K562 (cell line): Measurements from ENCODE around the gene SNX4. TPM values are rescaled to one million over a fixed set of nuclear protein-coding genes. Genes with fewer than 3 reads are reported as not detected.

Source experiments
- BACH1 ChIP-seq: fragments of 200-800 bp; sonication (Bioruptor generic); IDR thresholded peaks from 2 replicates; pipeline ENCODE4 v1.6.1; 2016; ENCODE audit warnings: missing genetic modification characterization, missing compliant biosample characterization
- BCOR ChIP-seq: fragments of 450-650 bp; IDR thresholded peaks from 2 replicates; pipeline ENCODE4 v1.6.1; 2016
- C11orf30 ChIP-seq: fragments of 450-650 bp; IDR thresholded peaks from 2 replicates; pipeline ENCODE4 v1.6.1; 2016; ENCODE audit warnings: low read depth, mild to moderate bottlenecking
- CHD1 ChIP-seq: fragments of 200-600 bp; sonication (generic); IDR thresholded peaks from one replicate; pipeline ENCODE4 v1.6.1; 2012; ENCODE audit warnings: mild to moderate bottlenecking, moderate library complexity, low read length, inconsistent platforms
- DPF2 ChIP-seq: fragments of 450-650 bp; IDR thresholded peaks from 2 replicates; pipeline ENCODE4 v1.6.1; 2016
- EHMT2 ChIP-seq: fragments of 450-650 bp; IDR thresholded peaks from 2 replicates; pipeline ENCODE4 v1.6.1; 2018; ENCODE audit warnings: antibody characterized with exemption
- EP300 ChIP-seq: IDR thresholded peaks from 2 replicates; pipeline ENCODE4 v1.6.1; 2012; ENCODE audit warnings: low read length, improper control_type of control experiment
- MAFF ChIP-seq: IDR thresholded peaks from 2 replicates; pipeline ENCODE4 v1.6.1; 2012; ENCODE audit warnings: low read length, improper control_type of control experiment
- MAFG ChIP-seq: fragments of 450-650 bp; conservative IDR thresholded peaks from 2 replicates; pipeline ENCODE4 v1.6.1; 2016; ENCODE audit warnings: missing genetic modification characterization, missing compliant biosample characterization
- MEIS2 ChIP-seq: fragments of 450-650 bp; IDR thresholded peaks from 2 replicates; pipeline ENCODE4 v1.6.1; 2014; ENCODE audit warnings: mild to moderate bottlenecking; ENCODE audit not compliant: partially characterized antibody
- PHF20 ChIP-seq: fragments of 450-650 bp; IDR thresholded peaks from 2 replicates; pipeline ENCODE4 v1.6.1; 2018; ENCODE audit not compliant: partially characterized antibody
- PPARD ChIP-seq: fragments of 250-450 bp; sonication (Bioruptor Pico); IDR thresholded peaks from 2 replicates; pipeline ENCODE4 v1.8.0; 2022; ENCODE audit warnings: inconsistent platforms, mild to moderate bottlenecking, moderate library complexity
- SMAD4 ChIP-seq: fragments of 250-450 bp; sonication (Bioruptor Pico); conservative IDR thresholded peaks from 2 replicates; pipeline ENCODE4 v1.8.0; 2021; ENCODE audit warnings: inconsistent platforms, mild to moderate bottlenecking, moderate library complexity
- SMARCA4 ChIP-seq: fragments of 450-650 bp; IDR thresholded peaks from 2 replicates; pipeline ENCODE4 v1.6.1; 2016
- SMARCE1 ChIP-seq: fragments of 450-650 bp; IDR thresholded peaks from 2 replicates; pipeline ENCODE4 v1.7.1; 2016; ENCODE audit warnings: mild to moderate bottlenecking
- SREBF2 ChIP-seq: sonication (generic); formaldehyde crosslinking; IDR thresholded peaks from 2 replicates; pipeline ENCODE4 v1.4.0; 2020; ENCODE audit warnings: mild to moderate bottlenecking, missing genetic modification reagents
- TAF7 ChIP-seq: fragments of 450-650 bp; IDR thresholded peaks from 2 replicates; pipeline ENCODE4 v1.6.1; 2016; ENCODE audit warnings: missing genetic modification characterization, missing compliant biosample characterization
- ZBTB17 ChIP-seq: fragments of 450-650 bp; formaldehyde crosslinking; IDR thresholded peaks from 2 replicates; pipeline ENCODE4 v1.4.0; 2020; ENCODE audit warnings: mild to moderate bottlenecking
- ZNF23 ChIP-seq: fragments of 250-450 bp; sonication (Bioruptor Pico); IDR thresholded peaks from 2 replicates; pipeline ENCODE4 v1.4.0; 2020; ENCODE audit warnings: mild to moderate bottlenecking
- ZNF408 ChIP-seq: fragments of 250-450 bp; sonication (Bioruptor Pico); IDR thresholded peaks from 2 replicates; pipeline ENCODE4 v1.4.0; 2020; ENCODE audit warnings: low read depth, mild to moderate bottlenecking, moderate library complexity
- ZNF644 ChIP-seq: fragments of 200-800 bp; sonication (Bioruptor generic); IDR thresholded peaks from 2 replicates; pipeline ENCODE4 v1.6.1; 2016; ENCODE audit warnings: low read depth, missing genetic modification characterization, missing compliant biosample characterization
- polyA plus RNA-seq, 8 experiments: library from polyadenylated mRNA; depleted of rRNA in 4 of 8; stranded (reverse) in 5 of 8; unstranded in 3 of 8; fragments of >200 nt; fragmentation: Nextera tagmentation in 2 of 8; fragmentation: Illumina TruSeq in 1 of 8; extraction: Ambion mirVana in 2 of 8; extraction: Trizol in 1 of 8; gene quantifications; 2 replicates each; pipeline versions ENCODE4 v1.2.1 to v1.2.3, GENCODE V29; 2011 to 2014; ENCODE audit warnings: inconsistent platforms in 1 of 8, missing spikeins in 1 of 8
- total RNA-seq, 7 experiments: library from RNA; depleted of rRNA in 6 of 7; stranded (reverse); fragments of >200 nt in 6 of 7; fragmentation: Illumina TruSeq in 2 of 7; extraction: Trizol in 2 of 7; gene quantifications; 2 replicates each; pipeline versions ENCODE4 v1.2.1 to v1.2.3, GENCODE V29; 2011 to 2021; ENCODE audit warnings: low replicate concordance in 1 of 7
- TF ChIP-seq, protein P1 (sequence below): fragments of 450-650 bp; IDR thresholded peaks from 2 replicates; pipeline ENCODE4 v1.6.1; 2016; ENCODE audit warnings: mild to moderate bottlenecking
- TF ChIP-seq, protein P2 (sequence below): fragments of 450-650 bp; IDR thresholded peaks from 2 replicates; pipeline ENCODE4 v1.7.0; 2016; ENCODE audit warnings: borderline replicate concordance
- TF ChIP-seq, protein P3 (sequence below): fragments of 450-650 bp; formaldehyde crosslinking; IDR thresholded peaks from 2 replicates; pipeline ENCODE4 v1.4.0; 2022; ENCODE audit warnings: missing genetic modification characterization
- TF ChIP-seq, protein P4 (sequence below): fragments of 450-650 bp; IDR thresholded peaks from 2 replicates; pipeline ENCODE4 v1.6.1; 2016; ENCODE audit warnings: low read depth, mild to moderate bottlenecking, moderate library complexity
- TF ChIP-seq, protein P5 (sequence below), 2 experiments: fragments of 250-450 bp in 1 of 2; fragments of 450-650 bp in 1 of 2; sonication (Bioruptor Pico) in 1 of 2; IDR thresholded peaks; 2 replicates each; pipeline versions ENCODE4 v1.6.1 to v1.8.0; 2016 to 2021; ENCODE audit warnings: mild to moderate bottlenecking in 2 of 2, moderate library complexity in 2 of 2, missing compliant biosample characterization in 1 of 2, missing genetic modification characterization in 1 of 2

Gene SNX4
- total and polyA plus RNA-seq, 9 of the 15 experiments (the other 6 are each of a cell fraction or from before 2014, with no cell fraction given) = 11.4 to 40.3 (median 30.0) TPM

DNA sequence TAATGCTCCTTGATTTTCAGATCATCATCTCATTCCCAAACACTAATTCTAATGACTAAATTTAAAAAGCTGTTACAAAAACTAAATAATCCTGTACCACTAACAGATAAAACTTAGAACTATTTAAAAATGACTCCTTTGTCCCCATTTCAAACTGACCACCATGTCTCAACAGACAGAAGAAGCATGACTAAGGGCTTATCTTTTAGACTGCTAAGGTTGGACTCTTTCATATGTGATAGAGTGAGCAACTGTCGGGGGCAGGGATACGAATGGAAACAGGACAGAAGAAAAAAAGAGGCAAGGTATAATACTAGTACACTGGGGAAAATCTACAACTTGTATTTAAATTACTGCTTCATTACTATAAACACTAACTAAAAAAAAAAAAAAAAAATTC, 23.3 kb downstream of the SNX4 start (continued):
- TF ChIP-seq, protein P1, sequence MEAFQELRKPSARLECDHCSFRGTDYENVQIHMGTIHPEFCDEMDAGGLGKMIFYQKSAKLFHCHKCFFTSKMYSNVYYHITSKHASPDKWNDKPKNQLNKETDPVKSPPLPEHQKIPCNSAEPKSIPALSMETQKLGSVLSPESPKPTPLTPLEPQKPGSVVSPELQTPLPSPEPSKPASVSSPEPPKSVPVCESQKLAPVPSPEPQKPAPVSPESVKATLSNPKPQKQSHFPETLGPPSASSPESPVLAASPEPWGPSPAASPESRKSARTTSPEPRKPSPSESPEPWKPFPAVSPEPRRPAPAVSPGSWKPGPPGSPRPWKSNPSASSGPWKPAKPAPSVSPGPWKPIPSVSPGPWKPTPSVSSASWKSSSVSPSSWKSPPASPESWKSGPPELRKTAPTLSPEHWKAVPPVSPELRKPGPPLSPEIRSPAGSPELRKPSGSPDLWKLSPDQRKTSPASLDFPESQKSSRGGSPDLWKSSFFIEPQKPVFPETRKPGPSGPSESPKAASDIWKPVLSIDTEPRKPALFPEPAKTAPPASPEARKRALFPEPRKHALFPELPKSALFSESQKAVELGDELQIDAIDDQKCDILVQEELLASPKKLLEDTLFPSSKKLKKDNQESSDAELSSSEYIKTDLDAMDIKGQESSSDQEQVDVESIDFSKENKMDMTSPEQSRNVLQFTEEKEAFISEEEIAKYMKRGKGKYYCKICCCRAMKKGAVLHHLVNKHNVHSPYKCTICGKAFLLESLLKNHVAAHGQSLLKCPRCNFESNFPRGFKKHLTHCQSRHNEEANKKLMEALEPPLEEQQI = peak; percentile 58; the same call in 1 of the 2 replicates
- TF ChIP-seq ZNF644 (no peak), MAFG (peak; percentile 46), MAFF (peak; percentile 29; the same call in 1 of the 2 replicates), ZNF408 (CRISPR knock-in tag) (no peak), SMARCA4 (peak; percentile 65; the same call in 1 of the 2 replicates), DPF2 (peak; percentile 66; the same call in 1 of the 2 replicates), ZNF23 (CRISPR knock-in tag) (no peak), CHD1 (no peak), PPARD (CRISPR knock-in tag) (no peak), SMARCE1 (peak; percentile 48; the same call in 1 of the 2 replicates), TAF7 (no peak), EHMT2 (peak; percentile 84), PHF20 (no peak), SREBF2 (CRISPR knock-in tag) (no peak), C11orf30 (peak; percentile 46; the same call in 1 of the 2 replicates), SMAD4 (CRISPR knock-in tag) (0 out of 2 replicates have a peak, but pooled peaks have one; percentile 35), BACH1 (tag) (no peak), ZBTB17 (no peak), MEIS2 (peak; percentile 5), BCOR (no peak), EP300 (peak; percentile 46; the same call in 1 of the 2 replicates)
- TF ChIP-seq, protein P2, sequence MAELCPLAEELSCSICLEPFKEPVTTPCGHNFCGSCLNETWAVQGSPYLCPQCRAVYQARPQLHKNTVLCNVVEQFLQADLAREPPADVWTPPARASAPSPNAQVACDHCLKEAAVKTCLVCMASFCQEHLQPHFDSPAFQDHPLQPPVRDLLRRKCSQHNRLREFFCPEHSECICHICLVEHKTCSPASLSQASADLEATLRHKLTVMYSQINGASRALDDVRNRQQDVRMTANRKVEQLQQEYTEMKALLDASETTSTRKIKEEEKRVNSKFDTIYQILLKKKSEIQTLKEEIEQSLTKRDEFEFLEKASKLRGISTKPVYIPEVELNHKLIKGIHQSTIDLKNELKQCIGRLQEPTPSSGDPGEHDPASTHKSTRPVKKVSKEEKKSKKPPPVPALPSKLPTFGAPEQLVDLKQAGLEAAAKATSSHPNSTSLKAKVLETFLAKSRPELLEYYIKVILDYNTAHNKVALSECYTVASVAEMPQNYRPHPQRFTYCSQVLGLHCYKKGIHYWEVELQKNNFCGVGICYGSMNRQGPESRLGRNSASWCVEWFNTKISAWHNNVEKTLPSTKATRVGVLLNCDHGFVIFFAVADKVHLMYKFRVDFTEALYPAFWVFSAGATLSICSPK = no peak
- TF ChIP-seq, protein P3, sequence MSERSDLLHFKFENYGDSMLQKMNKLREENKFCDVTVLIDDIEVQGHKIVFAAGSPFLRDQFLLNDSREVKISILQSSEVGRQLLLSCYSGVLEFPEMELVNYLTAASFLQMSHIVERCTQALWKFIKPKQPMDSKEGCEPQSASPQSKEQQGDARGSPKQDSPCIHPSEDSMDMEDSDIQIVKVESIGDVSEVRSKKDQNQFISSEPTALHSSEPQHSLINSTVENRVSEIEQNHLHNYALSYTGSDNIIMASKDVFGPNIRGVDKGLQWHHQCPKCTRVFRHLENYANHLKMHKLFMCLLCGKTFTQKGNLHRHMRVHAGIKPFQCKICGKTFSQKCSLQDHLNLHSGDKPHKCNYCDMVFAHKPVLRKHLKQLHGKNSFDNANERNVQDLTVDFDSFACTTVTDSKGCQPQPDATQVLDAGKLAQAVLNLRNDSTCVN = no peak
- TF ChIP-seq, protein P4, sequence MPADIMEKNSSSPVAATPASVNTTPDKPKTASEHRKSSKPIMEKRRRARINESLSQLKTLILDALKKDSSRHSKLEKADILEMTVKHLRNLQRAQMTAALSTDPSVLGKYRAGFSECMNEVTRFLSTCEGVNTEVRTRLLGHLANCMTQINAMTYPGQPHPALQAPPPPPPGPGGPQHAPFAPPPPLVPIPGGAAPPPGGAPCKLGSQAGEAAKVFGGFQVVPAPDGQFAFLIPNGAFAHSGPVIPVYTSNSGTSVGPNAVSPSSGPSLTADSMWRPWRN = no peak
- TF ChIP-seq, protein P5, sequence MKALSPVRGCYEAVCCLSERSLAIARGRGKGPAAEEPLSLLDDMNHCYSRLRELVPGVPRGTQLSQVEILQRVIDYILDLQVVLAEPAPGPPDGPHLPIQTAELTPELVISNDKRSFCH (CRISPR knock-in tag; IDR thresholded peaks at IDR 0.05) = no peak
- TF ChIP-seq, protein P5 (tag; IDR thresholded peaks at IDR 0.05) = no peak
